ENCODE measurements around the gene CTSK.
A peak's percentile ranks its signal among the peaks of the same experiment; 100 is the strongest.
"Not testable (repeated sequence)": the region's sequence is repeated elsewhere in the genome, so short reads cannot be mapped to it uniquely, and the experiment has no call there.

The CTSK gene

GRCh38 chr1:150808121-150808520 is at the start of gene CTSK:
Gene CTSK (minus strand): TSS chr1:150808260. CDS start chr1:150806805, 1,455 bp downstream.
- DNase-seq (ENCODE audit: low read depth) = no peak

- DNase-seq (ENCODE audit: low read depth) = not testable (repeated sequence)
Observed at GRCh38 chr1:150852734-150853133, 44.7 kb upstream of the CTSK start.

- not testable (repeated sequence) for DNase-seq (ENCODE audit: low read depth)
Observed at GRCh38 chr1:150850801-150851362, 42.8 kb upstream of the CTSK start.

GRCh38 chr1:150846473-150847146 is 38.5 kb upstream of the CTSK start:
- no peak for DNase-seq (ENCODE audit: low read depth)

- no peak for DNase-seq (ENCODE audit: low read depth)
Observed at GRCh38 chr1:150843474-150843873, 35.4 kb upstream of the CTSK start.

GRCh38 chr1:150842964-150843363 is 34.9 kb upstream of the CTSK start:
- no peak for DNase-seq (ENCODE audit: low read depth)

GRCh38 chr1:150842343-150842742 is 34.3 kb upstream of the CTSK start:
- DNase-seq (ENCODE audit: low read depth) = no peak

- no peak for DNase-seq (ENCODE audit: low read depth)
Observed at GRCh38 chr1:150841626-150842025, 33.6 kb upstream of the CTSK start.

- DNase-seq (ENCODE audit: low read depth) = not testable (repeated sequence)
Observed at GRCh38 chr1:150840850-150841249, 32.8 kb upstream of the CTSK start.

GRCh38 chr1:150836129-150836773 is 28.2 kb upstream of the CTSK start:
- no peak for DNase-seq (ENCODE audit: low read depth)

- DNase-seq (ENCODE audit: low read depth) = not testable (repeated sequence)
Observed at GRCh38 chr1:150833961-150834360, 25.9 kb upstream of the CTSK start.

- no peak for DNase-seq (ENCODE audit: low read depth)
Observed at GRCh38 chr1:150832597-150832996, 24.5 kb upstream of the CTSK start.

- no peak for DNase-seq (ENCODE audit: low read depth)
Observed at GRCh38 chr1:150829751-150830150, 21.7 kb upstream of the CTSK start.

- DNase-seq (ENCODE audit: low read depth) = no peak
Observed at GRCh38 chr1:150826299-150826698, 18.2 kb upstream of the CTSK start.

- DNase-seq (ENCODE audit: low read depth) = peak; percentile 69
Observed at GRCh38 chr1:150820730-150821512, 12.9 kb upstream of the CTSK start.

- DNase-seq (ENCODE audit: low read depth) = no peak
Observed at GRCh38 chr1:150815871-150816270, 7.8 kb upstream of the CTSK start.

GRCh38 chr1:150813028-150813707 is 5.1 kb upstream of the CTSK start:
- DNase-seq (ENCODE audit: low read depth) = peak; percentile 57

GRCh38 chr1:150810958-150811659 is 3.0 kb upstream of the CTSK start:
- DNase-seq (ENCODE audit: low read depth) = no peak

- DNase-seq (ENCODE audit: low read depth) = no peak
Observed at GRCh38 chr1:150809651-150810050, 1.6 kb upstream of the CTSK start.

- no peak for DNase-seq (ENCODE audit: low read depth)
Observed at GRCh38 chr1:150808846-150809245, 786 bp upstream of the CTSK start.

GRCh38 chr1:150807249-150808023 is 624 bp downstream of the CTSK start:
- no peak for DNase-seq (ENCODE audit: low read depth)
